Natural killer cell (primary cell): ENCODE results near the gene CDC14B. TPM values are rescaled to one million over a fixed set of nuclear protein-coding genes. Genes with fewer than 3 reads are reported as not detected.

Experiments used
- ATAC-seq, 3 donors: fragments of 150-1000 bp in 2 of 3; fragments of 200-7000 bp in 1 of 3; cut with Tn5 transposase; 1 replicate in 1 of 3; 2 replicates in 2 of 3; pipeline ENCODE4 v1.10.0; 2021; ENCODE audit warnings: mild to moderate bottlenecking in 2 of 3, moderate library complexity in 2 of 3
- DNase-seq, 2 donors: peaks; one replicate each; pipeline versions ENCODE4 v3.0.0 to v3.0.0-alpha.2; 2013 to 2021; ENCODE audit warnings: mixed read lengths in 1 of 2
- H3K27ac ChIP-seq: one replicate; pipeline ENCODE4 v1.5.1; 2013; ENCODE audit warnings: mild to moderate bottlenecking, low read length
- H3K27me3 ChIP-seq: one replicate; pipeline ENCODE4 v1.6.1; 2013; ENCODE audit warnings: low read length; ENCODE audit not compliant: control insufficient read depth, insufficient read depth
- H3K36me3 ChIP-seq: one replicate; pipeline ENCODE4 v1.6.1; 2013; ENCODE audit warnings: low read length; ENCODE audit not compliant: control insufficient read depth, insufficient read depth
- H3K4me1 ChIP-seq: one replicate; pipeline ENCODE4 v1.6.1; 2013; ENCODE audit warnings: low read length; ENCODE audit not compliant: control insufficient read depth, insufficient read depth
- H3K4me3 ChIP-seq: one replicate; pipeline ENCODE4 v1.5.1; 2013; ENCODE audit warnings: low read length
- H3K9me3 ChIP-seq: one replicate; pipeline ENCODE4 v1.6.1; 2013; ENCODE audit warnings: low read length; ENCODE audit not compliant: control insufficient read depth, insufficient read depth
- H3K27ac Mint-ChIP-seq, 2 donors: one replicate each; pipeline ENCODE4 v1.8.0; 2022; ENCODE audit warnings: mild to moderate bottlenecking in 2 of 2, mixed read lengths in 2 of 2, moderate library complexity in 1 of 2
- H3K27me3 Mint-ChIP-seq, 2 donors: one replicate each; pipeline ENCODE4 v1.8.0; 2022; ENCODE audit warnings: low read depth in 2 of 2, mixed read lengths in 2 of 2
- H3K36me3 Mint-ChIP-seq: one replicate; pipeline ENCODE4 v1.8.0; 2022; ENCODE audit warnings: mixed read lengths
- H3K4me1 Mint-ChIP-seq, 2 donors: one replicate each; pipeline ENCODE4 v1.8.0; 2022; ENCODE audit warnings: mixed read lengths in 2 of 2
- H3K4me3 Mint-ChIP-seq: one replicate; pipeline ENCODE4 v1.8.0; 2022; ENCODE audit warnings: mild to moderate bottlenecking, moderate library complexity, mixed read lengths
- H3K9me3 Mint-ChIP-seq, 2 donors: one replicate each; pipeline ENCODE4 v1.8.0; 2022; ENCODE audit warnings: mixed read lengths in 2 of 2
- WGBS: methylation state at CpG from one replicate; pipeline ENCODE4 v1.1.7; 2013; ENCODE audit warnings: missing lambda C conversion rate; ENCODE audit not compliant: insufficient coverage; 5-methylcytosine and 5-hydroxymethylcytosine counted together
- intact Hi-C: fragments of 100-400 bp; cut with micrococcal nuclease; formaldehyde crosslinking; loops from one replicate; pipeline ENCODE4 v1.14.2; 2022
- total RNA-seq, 4 donors: library from RNA; stranded (reverse); fragments of 120-200 nt in 1 of 4; gene quantifications; one replicate each; pipeline versions ENCODE4 v1.2.3 to v1.2.4, GENCODE V29; 2013 to 2022
- TF ChIP-seq, protein P1 (sequence below): fragments of 200-600 bp; IDR thresholded peaks from one replicate; pipeline ENCODE4 v1.8.0; 2022; ENCODE audit warnings: antibody characterized with exemption

Gene CDC14B
- total RNA-seq, 3 donors from 2014 or later (not counting 1 experiment from before 2014, with no cell fraction given): 2.3 to 4.7 (median 3.9) TPM

DNA sequence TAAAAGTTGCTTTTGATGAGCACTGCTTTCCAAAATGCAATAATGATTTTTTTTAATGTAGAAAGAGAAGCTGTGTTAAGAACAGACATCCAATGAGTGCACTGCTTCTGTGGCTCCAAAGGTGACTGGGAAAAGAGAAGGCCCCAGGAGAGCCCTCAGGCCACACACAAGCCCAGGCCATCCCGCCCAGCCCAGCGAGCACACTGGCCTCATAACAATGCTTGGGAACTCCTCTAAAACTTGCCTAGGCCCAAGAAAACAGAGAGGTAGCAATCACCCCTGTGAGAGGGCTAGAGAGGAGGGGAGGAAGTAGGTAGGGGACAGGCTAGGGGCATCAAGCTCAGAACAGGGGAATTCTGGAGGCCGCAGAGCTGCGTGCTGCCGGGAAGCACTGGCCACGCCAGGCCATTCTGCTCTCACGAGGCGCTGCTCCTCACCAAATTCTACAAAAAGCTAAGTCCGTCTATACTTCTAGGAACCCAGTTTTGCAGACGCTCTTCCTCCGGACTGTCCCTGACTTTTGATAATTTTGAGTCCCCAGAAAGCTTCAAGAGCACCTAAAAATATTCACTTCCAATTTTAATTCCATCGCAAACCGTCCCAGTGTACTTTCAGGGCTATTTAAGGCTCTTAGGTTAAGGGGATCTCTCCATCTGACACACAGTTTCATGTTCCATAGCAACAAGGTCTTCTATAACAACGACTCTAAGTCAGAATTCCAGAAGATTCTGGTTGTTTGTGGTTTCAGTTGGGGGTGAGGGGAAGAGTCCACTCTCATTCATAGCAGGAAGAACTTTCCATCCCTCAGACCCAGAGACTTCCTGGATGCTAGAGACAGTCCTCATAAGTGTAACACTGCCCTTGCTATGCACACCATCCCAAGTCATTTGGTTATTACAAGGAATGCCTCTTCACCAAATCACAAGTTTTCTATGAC lies 118.7 kb downstream of the CDC14B start:
- no peak for DNase-seq
- Histone ChIP-seq H3K4me1 (no peaks in the 10 kb centered on the region), H3K9me3 (no peaks in the 10 kb centered on the region), H3K27me3 (no peaks in the 10 kb centered on the region), H3K36me3 (no peaks in the 10 kb centered on the region), H3K27ac (no peak overlapping the region), H3K4me3 (no peak overlapping the region)
- TF ChIP-seq, protein P1, sequence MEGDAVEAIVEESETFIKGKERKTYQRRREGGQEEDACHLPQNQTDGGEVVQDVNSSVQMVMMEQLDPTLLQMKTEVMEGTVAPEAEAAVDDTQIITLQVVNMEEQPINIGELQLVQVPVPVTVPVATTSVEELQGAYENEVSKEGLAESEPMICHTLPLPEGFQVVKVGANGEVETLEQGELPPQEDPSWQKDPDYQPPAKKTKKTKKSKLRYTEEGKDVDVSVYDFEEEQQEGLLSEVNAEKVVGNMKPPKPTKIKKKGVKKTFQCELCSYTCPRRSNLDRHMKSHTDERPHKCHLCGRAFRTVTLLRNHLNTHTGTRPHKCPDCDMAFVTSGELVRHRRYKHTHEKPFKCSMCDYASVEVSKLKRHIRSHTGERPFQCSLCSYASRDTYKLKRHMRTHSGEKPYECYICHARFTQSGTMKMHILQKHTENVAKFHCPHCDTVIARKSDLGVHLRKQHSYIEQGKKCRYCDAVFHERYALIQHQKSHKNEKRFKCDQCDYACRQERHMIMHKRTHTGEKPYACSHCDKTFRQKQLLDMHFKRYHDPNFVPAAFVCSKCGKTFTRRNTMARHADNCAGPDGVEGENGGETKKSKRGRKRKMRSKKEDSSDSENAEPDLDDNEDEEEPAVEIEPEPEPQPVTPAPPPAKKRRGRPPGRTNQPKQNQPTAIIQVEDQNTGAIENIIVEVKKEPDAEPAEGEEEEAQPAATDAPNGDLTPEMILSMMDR: no peak
- WGBS: 97% methylated on average over 13 of the region's 14 CpGs
- no peak overlapping the region for H3K4me3 Mint-ChIP-seq
- no peak for ATAC-seq
- H3K27me3 Mint-ChIP-seq: peaks cover 4 to 11% of the 10 kb centered on the region in 2 donors
- no peak overlapping the region for H3K27ac Mint-ChIP-seq
- no peaks in the 10 kb centered on the region for H3K36me3 Mint-ChIP-seq
- no peaks in the 10 kb centered on the region for H3K9me3 Mint-ChIP-seq
- H3K4me1 Mint-ChIP-seq: no peaks in the 10 kb centered on the region
- intact Hi-C loops: loop anchor here (1.0 kb wide), 1 partner anchor 14 kb away; no protein-coding TSS in a partner anchor

DNA sequence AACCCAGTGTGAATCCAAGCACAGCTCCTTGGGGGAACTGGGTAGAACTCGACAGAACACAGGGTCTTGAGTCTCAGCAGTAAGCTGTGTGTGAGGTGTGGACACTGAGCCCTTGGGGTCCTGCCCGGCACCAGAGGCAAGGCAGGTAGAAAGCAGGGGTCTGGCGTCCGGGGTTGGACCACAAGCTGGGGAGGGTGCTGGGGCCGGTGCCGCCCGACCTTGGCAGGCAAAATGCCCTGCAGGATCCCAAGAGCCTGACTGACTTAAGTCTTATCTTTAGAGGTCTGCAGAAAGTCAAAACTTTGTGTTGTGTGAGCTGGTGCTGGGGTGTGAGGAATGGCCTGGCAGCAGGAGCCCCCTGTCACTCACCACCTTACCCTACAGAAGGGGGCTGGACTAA lies 120.4 kb downstream of the CDC14B start:
- ATAC-seq (no peak), DNase-seq (no peak)
- Mint-ChIP-seq H3K4me1 (no peaks in the 10 kb centered on the region), H3K9me3 (no peaks in the 10 kb centered on the region), H3K4me3 (no peak overlapping the region), H3K27ac (no peak overlapping the region), H3K36me3 (no peaks in the 10 kb centered on the region), H3K27me3 (peaks cover 4 to 11% of the 10 kb centered on the region in 2 donors)
- intact Hi-C loops: no loop called here
- H3K27ac ChIP-seq: no peak overlapping the region
- 92% methylated on average over 7 of the region's 7 CpGs for WGBS
- no peaks in the 10 kb centered on the region for H3K27me3 ChIP-seq
- H3K4me3 ChIP-seq: no peak overlapping the region
- no peaks in the 10 kb centered on the region for H3K36me3 ChIP-seq
- H3K4me1 ChIP-seq: no peaks in the 10 kb centered on the region
- TF ChIP-seq, protein P1: no peak
- no peaks in the 10 kb centered on the region for H3K9me3 ChIP-seq

DNA sequence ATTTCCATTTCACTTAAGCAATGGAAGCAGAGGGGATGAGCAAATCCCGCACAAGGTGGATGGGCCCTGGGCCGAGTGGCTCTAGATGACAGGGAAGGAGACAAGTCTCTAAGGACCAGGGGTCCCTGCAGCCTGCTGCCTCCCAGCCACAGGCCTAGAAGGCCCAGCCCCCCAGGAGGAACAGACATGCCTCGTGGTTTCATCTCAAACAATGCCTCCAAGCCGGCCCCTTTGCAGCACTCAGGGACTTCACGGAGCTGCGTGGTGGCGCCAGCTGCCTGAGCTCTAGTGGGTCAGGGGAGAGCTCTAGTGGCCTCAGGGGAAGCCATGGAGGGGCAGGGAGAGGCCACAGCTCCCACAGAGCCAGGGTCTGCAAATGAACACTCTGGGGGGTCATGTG lies 120.8 kb downstream of the CDC14B start:
- Histone ChIP-seq H3K36me3 (no peaks in the 10 kb centered on the region), H3K27me3 (no peaks in the 10 kb centered on the region), H3K27ac (no peak overlapping the region), H3K4me3 (no peak overlapping the region), H3K9me3 (no peaks in the 10 kb centered on the region), H3K4me1 (no peaks in the 10 kb centered on the region)
- intact Hi-C loops: no loop called here
- Mint-ChIP-seq H3K4me3 (no peak overlapping the region), H3K4me1 (no peaks in the 10 kb centered on the region), H3K36me3 (no peaks in the 10 kb centered on the region), H3K9me3 (no peaks in the 10 kb centered on the region), H3K27ac (no peak overlapping the region), H3K27me3 (peaks cover 3 to 10% of the 10 kb centered on the region in 2 donors)
- no peak for DNase-seq
- no peak for ATAC-seq
- WGBS: 69% methylated on average over 7 of the region's 7 CpGs
- TF ChIP-seq, protein P1: no peak
